ENCODE data around the gene ZFYVE28.

The ZFYVE28 gene

DNA sequence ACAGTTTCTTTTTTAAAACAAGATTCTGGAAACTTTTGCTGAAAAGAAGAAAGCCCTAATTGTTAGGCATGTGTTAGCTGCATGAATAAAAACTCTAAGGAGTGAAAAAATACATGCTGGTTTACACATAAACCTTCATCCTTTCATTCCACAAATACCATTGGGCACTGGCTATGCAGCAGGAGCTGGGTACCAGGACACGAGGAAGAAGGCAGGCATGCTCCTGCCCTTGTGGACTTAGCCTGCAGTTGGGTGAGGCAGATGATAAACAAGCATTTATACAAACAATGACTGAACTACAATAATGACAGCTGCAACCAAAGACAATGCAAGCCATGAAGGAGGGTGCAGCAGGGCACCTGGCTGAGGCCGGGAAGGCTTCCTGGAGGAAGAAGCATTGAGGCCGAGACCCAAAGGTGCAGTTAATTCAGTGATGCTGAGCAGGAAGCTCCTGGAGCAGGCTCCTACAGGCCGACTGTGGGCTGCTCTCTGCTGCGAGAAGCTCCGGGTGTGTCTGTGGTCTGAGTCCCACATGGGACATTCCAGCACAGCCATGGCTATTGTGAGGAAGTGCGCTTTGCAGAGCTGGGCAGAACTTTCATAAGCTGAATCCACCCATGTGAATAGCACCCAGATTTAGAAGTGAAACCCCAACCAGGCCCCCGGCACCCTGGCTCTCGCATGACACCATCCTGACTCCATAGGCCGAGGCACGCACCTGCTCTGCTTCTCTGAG lies 112.5 kb downstream of the ZFYVE28 start:
- H3K4me1 ChIP-seq (ENCODE audit: control insufficient read depth, low read depth, low read length): no peaks in the 10 kb centered on the region
- H3K27ac ChIP-seq (ENCODE audit: low read depth, low read length): no peak overlapping the region
- H4K5ac ChIP-seq (ENCODE audit: low read length): no peak overlapping the region
- DNase-seq: no peak
- no peak overlapping the region for H3K4me3 ChIP-seq (ENCODE audit: low read length)
- WGBS (ENCODE audit: extremely low coverage, insufficient coverage, low lambda C conversion rate): no CpG with 5 or more reads among the region's 11 CpGs
- H2BK5ac ChIP-seq (ENCODE audit: low read length): no peak overlapping the region
- no peak overlapping the region for H4K8ac ChIP-seq (ENCODE audit: low read depth, low read length)
- no peak overlapping the region for H3K4ac ChIP-seq (ENCODE audit: low read depth, low read length)
- H3K9ac ChIP-seq (ENCODE audit: low read length): no peak overlapping the region
- H2BK15ac ChIP-seq (replicated peaks; ENCODE audit: low read depth): no peak overlapping the region
- no peaks in the 10 kb centered on the region for H3K79me1 ChIP-seq (ENCODE audit: low read length)
- no peak overlapping the region for H3K4me2 ChIP-seq (ENCODE audit: low read length)
- H3K23ac ChIP-seq (ENCODE audit: low read length): no peak overlapping the region
- H3K36me3 ChIP-seq (ENCODE audit: control insufficient read depth, insufficient read depth, low read length): no peaks in the 10 kb centered on the region
- H3K27me3 ChIP-seq (ENCODE audit: insufficient read depth, low read length, poor library complexity): no peaks in the 10 kb centered on the region
- no peak overlapping the region for H3K56ac ChIP-seq (ENCODE audit: low read length)
- no peak overlapping the region for H2AK5ac ChIP-seq (ENCODE audit: low read length)
- H2BK120ac ChIP-seq (ENCODE audit: low read depth, low read length): no peak overlapping the region
- H3K18ac ChIP-seq (ENCODE audit: low read length): no peak overlapping the region
- no peaks in the 10 kb centered on the region for H3K79me2 ChIP-seq (ENCODE audit: control insufficient read depth, insufficient read depth, low read length)

DNA sequence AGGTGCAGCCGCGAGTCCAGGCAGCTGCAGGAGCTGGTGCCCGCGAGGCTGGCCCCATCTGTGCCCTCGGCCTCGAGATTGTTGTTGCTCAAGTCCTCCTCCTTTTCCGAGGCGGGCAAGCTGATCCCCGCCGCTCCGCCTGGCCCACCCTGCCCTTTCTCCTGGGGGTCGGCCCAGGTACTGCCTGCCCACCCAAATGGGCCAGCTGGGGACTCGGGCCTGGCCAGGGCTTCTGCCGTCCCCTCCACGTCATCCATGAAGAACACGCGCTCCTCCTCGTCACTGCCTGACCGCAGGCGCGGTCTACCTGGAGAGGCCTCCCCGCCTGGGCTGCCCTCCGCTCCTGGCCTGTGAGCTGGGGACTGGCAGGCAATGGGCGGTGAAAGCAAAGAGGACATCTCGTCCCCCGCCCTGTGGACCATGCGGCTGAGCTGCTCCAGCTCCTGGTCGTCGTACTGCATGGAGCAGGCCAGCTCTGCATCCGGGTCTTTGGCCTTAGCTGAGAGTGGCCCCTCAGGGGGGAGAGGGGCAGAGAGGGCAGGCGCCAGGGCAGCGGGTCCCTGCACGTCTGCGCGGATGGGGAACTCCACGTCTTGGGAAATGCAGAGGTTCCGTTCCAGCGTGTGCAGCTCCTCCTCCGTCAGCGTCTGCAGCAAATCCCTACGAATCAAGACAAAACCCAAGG lies 113.4 kb downstream of the ZFYVE28 start:
- Histone ChIP-seq H3K36me3 (ENCODE audit: control insufficient read depth, insufficient read depth, low read length) (no peaks in the 10 kb centered on the region), H2BK120ac (ENCODE audit: low read depth, low read length) (no peak overlapping the region), H3K9ac (ENCODE audit: low read length) (no peak overlapping the region), H3K23ac (ENCODE audit: low read length) (no peak overlapping the region), H3K4me1 (ENCODE audit: control insufficient read depth, low read depth, low read length) (no peaks in the 10 kb centered on the region), H3K18ac (ENCODE audit: low read length) (no peak overlapping the region), H3K27me3 (ENCODE audit: insufficient read depth, low read length, poor library complexity) (no peaks in the 10 kb centered on the region), H2AK5ac (ENCODE audit: low read length) (no peak overlapping the region), H2BK5ac (ENCODE audit: low read length) (no peak overlapping the region), H3K27ac (ENCODE audit: low read depth, low read length) (no peak overlapping the region), H3K4me3 (ENCODE audit: low read length) (no peak overlapping the region), H3K79me2 (ENCODE audit: control insufficient read depth, insufficient read depth, low read length) (no peaks in the 10 kb centered on the region), H3K79me1 (ENCODE audit: low read length) (no peaks in the 10 kb centered on the region), H3K4me2 (ENCODE audit: low read length) (no peak overlapping the region), H3K4ac (ENCODE audit: low read depth, low read length) (no peak overlapping the region), H4K5ac (ENCODE audit: low read length) (no peak overlapping the region), H3K56ac (ENCODE audit: low read length) (no peak overlapping the region), H4K8ac (ENCODE audit: low read depth, low read length) (no peak overlapping the region), H2BK15ac (replicated peaks; ENCODE audit: low read depth) (no peak overlapping the region)
- no CpG with 5 or more reads among the region's 41 CpGs for WGBS (ENCODE audit: extremely low coverage, insufficient coverage, low lambda C conversion rate)
- no peak for DNase-seq

DNA sequence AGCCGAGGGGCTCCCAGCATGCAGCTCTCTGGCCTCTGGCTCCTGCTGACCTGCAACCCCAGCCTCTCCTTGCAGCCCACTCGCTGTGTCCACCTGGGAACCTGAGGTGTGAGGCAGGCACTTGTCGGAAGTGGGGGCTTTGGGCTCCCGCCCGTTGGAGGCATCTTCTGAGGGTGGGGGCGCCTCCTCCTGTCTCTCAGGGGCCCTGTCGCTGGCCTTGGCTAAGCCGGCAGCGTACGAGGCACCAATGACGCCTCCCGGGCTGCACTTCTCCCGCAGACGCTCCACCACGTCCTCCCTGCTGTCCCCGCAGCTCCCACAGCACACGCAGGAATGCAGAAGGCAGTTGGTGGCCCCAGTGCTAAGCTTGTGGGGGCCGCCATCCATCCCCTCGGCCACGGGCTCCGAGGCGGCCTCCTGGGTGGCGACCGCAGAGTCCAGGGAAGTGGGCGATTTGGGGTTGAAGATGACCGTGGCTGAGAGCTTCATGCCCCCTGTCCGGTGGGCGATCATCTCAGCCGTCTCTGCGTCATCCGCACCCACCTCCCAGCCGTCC lies 114.0 kb downstream of the ZFYVE28 start:
- DNase-seq: no peak
- H3K4me3 ChIP-seq (ENCODE audit: low read length): no peak overlapping the region

DNA sequence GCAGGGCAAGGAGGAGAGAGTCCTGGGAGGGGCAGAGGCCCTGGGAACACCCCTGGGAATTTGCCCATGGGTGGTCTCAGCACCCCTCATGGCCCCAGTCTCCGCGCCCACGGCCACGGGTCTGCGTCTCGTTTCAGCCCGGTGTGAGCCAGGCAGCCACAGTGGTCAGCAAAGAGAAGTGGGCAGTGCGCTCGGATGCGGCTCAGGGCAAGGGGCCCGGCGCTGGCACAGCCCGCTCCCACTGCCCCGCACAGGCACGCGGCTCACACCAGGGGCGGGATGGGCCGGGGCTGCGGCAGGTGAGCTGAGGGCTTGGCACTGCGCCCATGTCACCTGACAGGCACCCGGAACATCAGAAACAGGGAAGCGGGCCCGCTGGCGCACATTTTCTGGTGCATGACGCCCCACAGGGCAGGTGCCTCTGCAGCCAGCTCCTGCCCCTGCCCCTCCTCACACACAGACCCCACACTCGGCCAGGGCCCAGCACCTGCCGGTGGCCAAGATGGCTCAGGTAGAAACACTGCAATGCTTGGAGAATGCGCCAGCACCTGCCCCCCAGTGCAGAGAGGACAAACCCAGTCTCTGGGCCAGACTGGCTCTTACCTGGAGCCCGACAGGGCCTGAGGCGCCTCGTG lies 114.6 kb downstream of the ZFYVE28 start:
- no peak overlapping the region for H3K27ac ChIP-seq (ENCODE audit: low read depth, low read length)
- H3K4me3 ChIP-seq (ENCODE audit: low read length): no peak overlapping the region
- H3K23ac ChIP-seq (ENCODE audit: low read length): no peak overlapping the region
- H3K56ac ChIP-seq (ENCODE audit: low read length): no peak overlapping the region
- H3K79me1 ChIP-seq (ENCODE audit: low read length): no peaks in the 10 kb centered on the region
- H2BK5ac ChIP-seq (ENCODE audit: low read length): no peak overlapping the region
- H3K27me3 ChIP-seq (ENCODE audit: insufficient read depth, low read length, poor library complexity): no peaks in the 10 kb centered on the region
- no peak overlapping the region for H2AK5ac ChIP-seq (ENCODE audit: low read length)
- no peak overlapping the region for H3K9ac ChIP-seq (ENCODE audit: low read length)
- no peak overlapping the region for H4K8ac ChIP-seq (ENCODE audit: low read depth, low read length)
- no peak overlapping the region for H4K5ac ChIP-seq (ENCODE audit: low read length)
- no peak overlapping the region for H2BK15ac ChIP-seq (replicated peaks; ENCODE audit: low read depth)
- H3K36me3 ChIP-seq (ENCODE audit: control insufficient read depth, insufficient read depth, low read length): no peaks in the 10 kb centered on the region
- no CpG with 5 or more reads among the region's 31 CpGs for WGBS (ENCODE audit: extremely low coverage, insufficient coverage, low lambda C conversion rate)
- H3K4me1 ChIP-seq (ENCODE audit: control insufficient read depth, low read depth, low read length): no peaks in the 10 kb centered on the region
- H3K4me2 ChIP-seq (ENCODE audit: low read length): no peak overlapping the region
- no peak overlapping the region for H3K4ac ChIP-seq (ENCODE audit: low read depth, low read length)
- no peak for DNase-seq
- H3K18ac ChIP-seq (ENCODE audit: low read length): no peak overlapping the region
- H3K79me2 ChIP-seq (ENCODE audit: control insufficient read depth, insufficient read depth, low read length): no peaks in the 10 kb centered on the region
- H2BK120ac ChIP-seq (ENCODE audit: low read depth, low read length): no peak overlapping the region

More for the DNA sequence above, 114.0 kb downstream of the ZFYVE28 start:
- Histone ChIP-seq H2BK15ac (replicated peaks; ENCODE audit: low read depth) (no peak overlapping the region), H3K4ac (ENCODE audit: low read depth, low read length) (no peak overlapping the region), H3K56ac (ENCODE audit: low read length) (no peak overlapping the region), H4K5ac (ENCODE audit: low read length) (no peak overlapping the region), H3K18ac (ENCODE audit: low read length) (no peak overlapping the region), H3K23ac (ENCODE audit: low read length) (no peak overlapping the region), H4K8ac (ENCODE audit: low read depth, low read length) (no peak overlapping the region), H2BK5ac (ENCODE audit: low read length) (no peak overlapping the region), H3K36me3 (ENCODE audit: control insufficient read depth, insufficient read depth, low read length) (no peaks in the 10 kb centered on the region), H3K9ac (ENCODE audit: low read length) (no peak overlapping the region), H3K79me2 (ENCODE audit: control insufficient read depth, insufficient read depth, low read length) (no peaks in the 10 kb centered on the region), H3K27ac (ENCODE audit: low read depth, low read length) (no peak overlapping the region), H3K4me1 (ENCODE audit: control insufficient read depth, low read depth, low read length) (no peaks in the 10 kb centered on the region), H2AK5ac (ENCODE audit: low read length) (no peak overlapping the region), H3K27me3 (ENCODE audit: insufficient read depth, low read length, poor library complexity) (no peaks in the 10 kb centered on the region), H3K4me2 (ENCODE audit: low read length) (no peak overlapping the region), H2BK120ac (ENCODE audit: low read depth, low read length) (no peak overlapping the region), H3K79me1 (ENCODE audit: low read length) (no peaks in the 10 kb centered on the region)
- WGBS (ENCODE audit: extremely low coverage, insufficient coverage, low lambda C conversion rate): no CpG with 5 or more reads among the region's 32 CpGs

DNA sequence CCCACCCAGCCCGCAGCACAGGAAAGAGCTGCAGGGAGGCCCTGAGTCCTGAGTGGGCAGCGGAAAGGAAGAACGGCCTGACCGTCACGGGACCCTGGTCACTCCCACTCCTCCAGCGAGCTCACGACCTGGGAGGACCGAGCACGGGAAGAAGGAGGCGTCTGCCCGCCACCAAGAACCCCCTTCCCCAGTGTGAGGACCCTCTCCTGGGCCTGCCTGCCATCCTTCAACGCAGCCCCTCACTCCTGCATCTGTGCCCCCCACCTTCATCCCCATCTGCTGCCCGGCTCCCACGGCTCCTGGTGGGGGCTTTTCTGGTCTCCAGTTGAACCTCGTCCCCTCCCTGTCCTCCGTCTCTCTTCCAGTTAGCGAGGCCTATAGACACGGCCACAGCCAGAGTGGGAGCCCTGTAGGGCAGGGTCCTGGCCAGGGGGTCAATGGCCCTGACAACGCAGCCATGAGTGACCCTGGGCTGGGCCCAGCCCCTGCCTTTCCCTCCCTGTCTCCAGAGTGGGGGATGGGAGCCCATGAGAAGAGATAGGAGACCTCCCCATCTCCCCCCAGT lies 115.2 kb downstream of the ZFYVE28 start:
- no peak overlapping the region for H3K27ac ChIP-seq (ENCODE audit: low read depth, low read length)
- no peak overlapping the region for H4K8ac ChIP-seq (ENCODE audit: low read depth, low read length)
- no peak overlapping the region for H3K4me2 ChIP-seq (ENCODE audit: low read length)
- no peak overlapping the region for H3K56ac ChIP-seq (ENCODE audit: low read length)
- no peak overlapping the region for H4K5ac ChIP-seq (ENCODE audit: low read length)
- DNase-seq: no peak
- no peaks in the 10 kb centered on the region for H3K27me3 ChIP-seq (ENCODE audit: insufficient read depth, low read length, poor library complexity)
- H2AK5ac ChIP-seq (ENCODE audit: low read length): no peak overlapping the region
- H3K18ac ChIP-seq (ENCODE audit: low read length): no peak overlapping the region
- no peak overlapping the region for H2BK120ac ChIP-seq (ENCODE audit: low read depth, low read length)
- no peak overlapping the region for H2BK5ac ChIP-seq (ENCODE audit: low read length)
- no peak overlapping the region for H2BK15ac ChIP-seq (replicated peaks; ENCODE audit: low read depth)
- no peak overlapping the region for H3K4me3 ChIP-seq (ENCODE audit: low read length)
- no peaks in the 10 kb centered on the region for H3K36me3 ChIP-seq (ENCODE audit: control insufficient read depth, insufficient read depth, low read length)
- H3K23ac ChIP-seq (ENCODE audit: low read length): no peak overlapping the region
- WGBS (ENCODE audit: extremely low coverage, insufficient coverage, low lambda C conversion rate): no CpG with 5 or more reads among the region's 19 CpGs
- H3K4ac ChIP-seq (ENCODE audit: low read depth, low read length): no peak overlapping the region
- no peaks in the 10 kb centered on the region for H3K4me1 ChIP-seq (ENCODE audit: control insufficient read depth, low read depth, low read length)
- no peak overlapping the region for H3K9ac ChIP-seq (ENCODE audit: low read length)
- no peaks in the 10 kb centered on the region for H3K79me1 ChIP-seq (ENCODE audit: low read length)
- H3K79me2 ChIP-seq (ENCODE audit: control insufficient read depth, insufficient read depth, low read length): no peaks in the 10 kb centered on the region
